Nephron (organoid): ENCODE data around the gene MAPKBP1.

Source experiments
- H3K27ac Mint-ChIP-seq, 3 experiments: 2 replicates each; pipeline ENCODE4 v1.8.0; 2020; ENCODE audit warnings: mixed read lengths in 3 of 3, mild to moderate bottlenecking in 2 of 3, moderate library complexity in 1 of 3
- H3K27me3 Mint-ChIP-seq: 2 replicates; pipeline ENCODE4 v1.8.0; 2021; ENCODE audit warnings: low read depth, mild to moderate bottlenecking, moderate library complexity, mixed read lengths
- H3K36me3 Mint-ChIP-seq: 2 replicates; pipeline ENCODE4 v1.8.0; 2020; ENCODE audit warnings: low read depth, mixed read lengths
- H3K4me1 Mint-ChIP-seq: 2 replicates; pipeline ENCODE4 v1.8.0; 2020; ENCODE audit warnings: mixed read lengths
- H3K4me3 Mint-ChIP-seq, 3 experiments: 2 replicates each; pipeline ENCODE4 v1.8.0; 2020; ENCODE audit warnings: mild to moderate bottlenecking in 3 of 3, mixed read lengths in 3 of 3, moderate library complexity in 2 of 3
- H3K9me3 Mint-ChIP-seq: 2 replicates; pipeline ENCODE4 v1.8.0; 2020; ENCODE audit warnings: mixed read lengths
- TF ChIP-seq, protein P1 (sequence below), 3 experiments: fragments of 200-600 bp; sonication (generic); IDR thresholded peaks; one replicate each; pipeline ENCODE4 v1.5.0; 2021; ENCODE audit warnings: antibody characterized with exemption in 3 of 3; ENCODE audit not compliant: unreplicated experiment in 3 of 3

Gene MAPKBP1

DNA sequence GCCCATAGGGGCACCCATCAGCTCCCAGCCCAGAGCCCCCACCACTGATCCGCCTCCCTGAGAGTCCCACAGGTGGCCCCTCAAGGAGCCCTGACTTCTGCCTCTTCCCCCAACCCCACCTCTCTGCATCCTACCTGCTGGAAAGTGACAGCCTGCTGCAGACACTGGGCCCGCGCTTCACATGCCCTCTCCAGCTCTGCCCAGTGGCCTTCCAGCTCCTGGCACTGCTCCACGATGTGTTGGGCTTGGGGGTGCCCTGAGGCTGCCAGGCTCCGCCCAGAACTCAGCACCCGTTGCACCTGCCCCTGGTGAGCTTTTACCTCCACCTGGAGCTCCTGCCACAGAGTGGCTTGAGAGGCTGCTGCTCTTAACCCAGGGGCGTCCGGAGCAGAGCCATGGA lies 99.4 kb downstream of the MAPKBP1 start:
- Mint-ChIP-seq H3K27me3 (peaks cover 12% of the 10 kb centered on the region), H3K36me3 (no peaks in the 10 kb centered on the region), H3K9me3 (no peaks in the 10 kb centered on the region), H3K4me3 (no peak overlapping the region), H3K27ac (no peak overlapping the region), H3K4me1 (peaks cover 10% of the 10 kb centered on the region)
- TF ChIP-seq, protein P1, sequence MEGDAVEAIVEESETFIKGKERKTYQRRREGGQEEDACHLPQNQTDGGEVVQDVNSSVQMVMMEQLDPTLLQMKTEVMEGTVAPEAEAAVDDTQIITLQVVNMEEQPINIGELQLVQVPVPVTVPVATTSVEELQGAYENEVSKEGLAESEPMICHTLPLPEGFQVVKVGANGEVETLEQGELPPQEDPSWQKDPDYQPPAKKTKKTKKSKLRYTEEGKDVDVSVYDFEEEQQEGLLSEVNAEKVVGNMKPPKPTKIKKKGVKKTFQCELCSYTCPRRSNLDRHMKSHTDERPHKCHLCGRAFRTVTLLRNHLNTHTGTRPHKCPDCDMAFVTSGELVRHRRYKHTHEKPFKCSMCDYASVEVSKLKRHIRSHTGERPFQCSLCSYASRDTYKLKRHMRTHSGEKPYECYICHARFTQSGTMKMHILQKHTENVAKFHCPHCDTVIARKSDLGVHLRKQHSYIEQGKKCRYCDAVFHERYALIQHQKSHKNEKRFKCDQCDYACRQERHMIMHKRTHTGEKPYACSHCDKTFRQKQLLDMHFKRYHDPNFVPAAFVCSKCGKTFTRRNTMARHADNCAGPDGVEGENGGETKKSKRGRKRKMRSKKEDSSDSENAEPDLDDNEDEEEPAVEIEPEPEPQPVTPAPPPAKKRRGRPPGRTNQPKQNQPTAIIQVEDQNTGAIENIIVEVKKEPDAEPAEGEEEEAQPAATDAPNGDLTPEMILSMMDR (IDR thresholded peaks at IDR 0.05; ENCODE audit: unreplicated experiment in 3 of 3): no peak

DNA sequence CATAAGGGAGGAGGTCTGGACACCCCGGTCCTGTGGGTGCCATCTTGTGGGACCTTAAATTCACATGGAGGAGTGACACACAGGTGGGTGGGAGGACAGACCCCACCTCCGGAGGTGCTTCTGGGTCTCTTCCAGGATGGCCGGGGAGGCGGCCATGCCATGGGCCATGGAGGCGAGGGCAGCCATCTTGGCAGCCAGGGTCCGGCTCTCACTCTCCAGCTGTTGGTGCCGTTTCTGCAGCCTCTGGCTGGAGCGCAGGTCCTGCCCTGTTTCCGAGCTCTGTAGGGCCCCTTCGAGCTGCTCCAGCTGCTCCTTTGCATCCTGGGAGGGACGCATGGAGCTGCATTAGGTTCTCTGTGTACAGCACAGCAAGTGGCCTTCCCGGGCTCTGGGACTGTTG lies 100.5 kb downstream of the MAPKBP1 start:
- Mint-ChIP-seq H3K9me3 (no peaks in the 10 kb centered on the region), H3K27ac (no peak overlapping the region), H3K4me1 (peaks cover 10% of the 10 kb centered on the region), H3K36me3 (no peaks in the 10 kb centered on the region), H3K4me3 (no peak overlapping the region), H3K27me3 (peaks cover 12% of the 10 kb centered on the region)
- TF ChIP-seq, protein P1 (IDR thresholded peaks at IDR 0.05; ENCODE audit: unreplicated experiment in 3 of 3): no peak

- peaks cover 5% of the 10 kb centered on the region for H3K4me1 Mint-ChIP-seq
- no peaks in the 10 kb centered on the region for H3K9me3 Mint-ChIP-seq
- no peak overlapping the region for H3K27ac Mint-ChIP-seq
- H3K36me3 Mint-ChIP-seq: no peaks in the 10 kb centered on the region
- TF ChIP-seq, protein P1 (IDR thresholded peaks at IDR 0.05; ENCODE audit: unreplicated experiment in 3 of 3): no peak
- no peak overlapping the region for H3K4me3 Mint-ChIP-seq
- peaks cover 10% of the 10 kb centered on the region for H3K27me3 Mint-ChIP-seq
Observed at GRCh38 chr15:41876007-41876406, 101.7 kb downstream of the MAPKBP1 start.

DNA sequence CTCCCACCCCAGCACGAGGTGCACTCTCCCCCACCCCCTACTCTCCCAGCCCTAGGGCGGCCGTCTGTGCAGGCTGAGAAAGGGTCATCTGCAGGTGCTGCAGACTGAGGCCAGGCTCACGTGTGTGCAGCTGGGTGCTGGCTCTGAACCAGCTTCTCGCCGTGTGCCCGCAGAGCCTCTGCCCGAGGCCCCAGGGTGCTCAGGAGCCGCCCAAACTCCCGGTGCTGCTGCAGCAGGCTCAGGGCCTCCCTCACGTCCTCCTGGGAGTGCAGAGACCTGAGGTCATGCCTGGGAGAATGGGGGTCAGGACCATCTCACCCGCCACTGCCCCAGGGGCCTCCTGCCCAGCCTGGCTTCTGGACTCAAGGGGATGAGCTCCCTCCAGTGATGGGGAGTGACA lies 102.4 kb downstream of the MAPKBP1 start:
- H3K4me3 Mint-ChIP-seq: no peak overlapping the region
- TF ChIP-seq, protein P1 (IDR thresholded peaks at IDR 0.05; ENCODE audit: unreplicated experiment in 3 of 3): no peak
- H3K9me3 Mint-ChIP-seq: no peaks in the 10 kb centered on the region
- peaks cover 10% of the 10 kb centered on the region for H3K4me1 Mint-ChIP-seq
- H3K27ac Mint-ChIP-seq: no peak overlapping the region
- no peaks in the 10 kb centered on the region for H3K36me3 Mint-ChIP-seq
- peaks cover 17% of the 10 kb centered on the region for H3K27me3 Mint-ChIP-seq
